GM10248 (cell line): ENCODE data around the gene ZBTB3.
A peak's percentile ranks its signal among the peaks of the same experiment; 100 is the strongest.

Experiments used
- CTCF ChIA-PET: fragments of 300-600 bp; sonication (Branson Sonifier 250); formaldehyde crosslinking; extraction: SDS; loops from one replicate; lab custom pipeline; 2021; ENCODE audit warnings: antibody characterized with exemption; lab: Yijun Ruan, JAX
- POLR2A ChIA-PET: fragments of 350-650 bp; sonication (Branson Sonifier 250); formaldehyde crosslinking; extraction: SDS; loops from one replicate; lab custom pipeline; 2020; ENCODE audit warnings: antibody characterized with exemption; lab: Yijun Ruan, JAX
- DNase-seq: peaks from one replicate; pipeline ENCODE4 v3.0.0; 2012; ENCODE audit errors: extremely low spot score
- TF ChIP-seq, protein P1 (sequence below): IDR thresholded peaks from 2 replicates; pipeline ENCODE4 v1.5.1; 2012; ENCODE audit warnings: mild to moderate bottlenecking, low read depth; ENCODE audit errors: extremely low read depth, missing control alignments, control extremely low read depth

ZBTB3 gene

GRCh38 chr11:62792202-62792575 is 38.2 kb upstream of the ZBTB3 start:
- CTCF ChIA-PET: interaction anchor here (1.1 kb wide), 1 partner anchor 44 kb away, joined by 3 read pairs; no protein-coding TSS in a partner anchor
- TF ChIP-seq, protein P1, sequence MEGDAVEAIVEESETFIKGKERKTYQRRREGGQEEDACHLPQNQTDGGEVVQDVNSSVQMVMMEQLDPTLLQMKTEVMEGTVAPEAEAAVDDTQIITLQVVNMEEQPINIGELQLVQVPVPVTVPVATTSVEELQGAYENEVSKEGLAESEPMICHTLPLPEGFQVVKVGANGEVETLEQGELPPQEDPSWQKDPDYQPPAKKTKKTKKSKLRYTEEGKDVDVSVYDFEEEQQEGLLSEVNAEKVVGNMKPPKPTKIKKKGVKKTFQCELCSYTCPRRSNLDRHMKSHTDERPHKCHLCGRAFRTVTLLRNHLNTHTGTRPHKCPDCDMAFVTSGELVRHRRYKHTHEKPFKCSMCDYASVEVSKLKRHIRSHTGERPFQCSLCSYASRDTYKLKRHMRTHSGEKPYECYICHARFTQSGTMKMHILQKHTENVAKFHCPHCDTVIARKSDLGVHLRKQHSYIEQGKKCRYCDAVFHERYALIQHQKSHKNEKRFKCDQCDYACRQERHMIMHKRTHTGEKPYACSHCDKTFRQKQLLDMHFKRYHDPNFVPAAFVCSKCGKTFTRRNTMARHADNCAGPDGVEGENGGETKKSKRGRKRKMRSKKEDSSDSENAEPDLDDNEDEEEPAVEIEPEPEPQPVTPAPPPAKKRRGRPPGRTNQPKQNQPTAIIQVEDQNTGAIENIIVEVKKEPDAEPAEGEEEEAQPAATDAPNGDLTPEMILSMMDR: no peak
- POLR2A ChIA-PET: interaction anchor here (1.3 to 4.3 kb wide), 2 partner anchors 9 to 14 kb away, joined by 4 to 28 read pairs; no protein-coding TSS in a partner anchor
- no peak for DNase-seq

- ChIA-PET CTCF (interaction anchor here (1.1 to 2.9 kb wide), 2 partner anchors 9 to 44 kb away, joined by 3 to 15 read pairs; no protein-coding TSS in a partner anchor), POLR2A (interaction anchor here (1.3 to 4.3 kb wide), 2 partner anchors 10 to 14 kb away, joined by 4 to 28 read pairs; no protein-coding TSS in a partner anchor)
- peak; percentile 93 for DNase-seq
- TF ChIP-seq, protein P1: no peak
Observed at GRCh38 chr11:62791501-62792201, 37.7 kb upstream of the ZBTB3 start, which contains the start of gene TMEM223. Gene TMEM223 (minus strand): TSS chr11:62792006. CDS start chr11:62791994, 12 bp downstream.

DNA sequence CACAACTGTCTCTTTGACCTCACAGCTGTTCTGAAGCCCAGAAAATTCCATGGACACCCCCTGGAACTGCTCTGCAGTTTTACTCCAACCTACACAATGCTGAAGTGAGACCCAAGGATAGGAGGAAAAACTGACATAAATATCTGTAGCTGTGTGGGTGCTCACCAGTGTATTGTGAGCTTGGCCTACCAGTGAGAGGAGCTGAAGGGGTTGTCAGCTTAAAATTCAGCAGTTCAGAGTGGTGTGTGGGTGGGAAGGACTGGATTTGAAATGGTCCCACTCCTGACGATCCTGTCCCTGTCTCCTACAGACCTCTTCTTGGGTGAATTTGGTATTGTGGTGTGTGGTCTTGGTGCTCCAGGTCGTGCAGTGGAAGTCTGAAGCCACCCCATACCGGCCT is 35.6 kb upstream of the ZBTB3 start:
- no peak for DNase-seq
- TF ChIP-seq, protein P1: no peak
- ChIA-PET POLR2A (interaction anchor here (0.6 to 4.3 kb wide), 11 partner anchors 12 to 124 kb away, joined by 3 to 28 read pairs (median 5); partner anchors contain the start of genes C11orf98, CSKMT, NXF1 and STX5), CTCF (interaction anchor here (0.8 to 2.9 kb wide), 10 partner anchors 11 to 178 kb away, joined by 3 to 15 read pairs (median 4); partner anchors contain the start of gene SLC3A2)

DNA sequence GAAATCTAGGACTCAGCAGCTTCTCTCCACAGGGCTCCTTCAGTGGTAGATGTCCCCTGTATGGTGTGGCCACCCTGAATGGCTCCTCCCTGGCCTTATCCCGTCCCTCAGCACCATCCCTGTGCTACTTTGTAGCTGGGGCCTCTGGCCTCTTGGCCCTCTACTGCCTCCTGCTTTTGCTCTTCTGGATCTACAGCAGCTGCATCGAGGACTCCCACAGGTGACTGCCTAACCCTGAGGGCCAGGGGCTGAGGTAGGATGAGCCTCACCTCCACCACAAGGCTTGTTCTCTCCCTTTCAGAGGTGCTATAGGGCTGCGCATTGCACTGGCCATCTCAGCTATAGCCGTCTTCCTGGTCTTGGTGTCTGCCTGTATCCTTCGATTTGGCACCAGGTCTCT is 35.0 kb upstream of the ZBTB3 start:
- no peak for DNase-seq
- TF ChIP-seq, protein P1: no peak
- POLR2A ChIA-PET: interaction anchor here (1.0 to 4.3 kb wide), 8 partner anchors 12 to 67 kb away, joined by 4 to 28 read pairs (median 8); partner anchors contain the start of genes NXF1, STX5, TAF6L and TEX54
- CTCF ChIA-PET: interaction anchor here (0.8 to 4.4 kb wide), 13 partner anchors 8 to 177 kb away, joined by 3 to 40 read pairs (median 5); partner anchors contain the start of genes SLC3A2, STX5, TEX54 and ZBTB3

- DNase-seq: peak; percentile 96
- TF ChIP-seq, protein P1: peak; percentile 65
- POLR2A ChIA-PET: interaction anchor here (0.5 to 3.5 kb wide), 18 partner anchors 9 to 195 kb away, joined by 3 to 25 read pairs (median 6); partner anchors contain the start of genes C11orf98, CSKMT, SLC3A2 and STX5
- CTCF ChIA-PET: interaction anchor here (0.5 to 4.4 kb wide), 49 partner anchors 10 to 364 kb away, joined by 3 to 159 read pairs (median 6); partner anchors contain the start of genes BSCL2, C11orf98, CSKMT and GNG3
Observed at GRCh38 chr11:62787005-62787759, 33.2 kb upstream of the ZBTB3 start, which contains the start of gene TMEM179B. Gene TMEM179B (plus strand): TSS chr11:62787402. CDS start chr11:62787432, 30 bp downstream.
